Hepatocyte (in vitro differentiated cells): ENCODE data around the gene TTLL12.

Experiments
- CTCF ChIP-seq: fragments of 200-600 bp; sonication (generic); IDR thresholded peaks from 2 replicates; pipeline ENCODE4 v1.5.1; 2016; ENCODE audit warnings: antibody characterized with exemption, mild to moderate bottlenecking; ENCODE audit not compliant: poor library complexity
- EZH2 ChIP-seq: fragments of 200-600 bp; sonication (generic); IDR thresholded peaks from 2 replicates; pipeline ENCODE4 v1.6.1; 2016; ENCODE audit warnings: antibody characterized with exemption, mild to moderate bottlenecking, borderline replicate concordance

GRCh38 chr22:43202756-43203410 lies 15.9 kb upstream of the TTLL12 start:
- TF ChIP-seq CTCF (no peak), EZH2 (no peak)
